Tongue (tissue), 1 donor: ENCODE results near the gene DNAJB8. TPM values are rescaled to one million over a fixed set of nuclear protein-coding genes. Genes with fewer than 3 reads are reported as not detected.

Experiments
- total RNA-seq: library from RNA; depleted of rRNA; stranded (reverse); fragments of >200 nt; gene quantifications from one replicate; pipeline ENCODE4 v1.2.3, GENCODE V29; 2014

Gene DNAJB8
- total RNA-seq, 1 donor from 2014 or later, result not detected

Other genes starting within 250 kb of the DNAJB8 start
- 6.3 TPM for gene GATA2, start 26.3 kb upstream of the DNAJB8 start, total RNA-seq
- gene RPN1, start 183.9 kb upstream of the DNAJB8 start, total RNA-seq, result 150 TPM